Activated CD4-positive, CD25-positive, alpha-beta regulatory T cell (primary cell): ENCODE measurements around the gene CDH2.

Source experiments
- DNase-seq, 4 experiments: peaks; one replicate each; lab custom pipeline; 2025; lab: John Stamatoyannopoulos, UW

The CDH2 gene

DNA sequence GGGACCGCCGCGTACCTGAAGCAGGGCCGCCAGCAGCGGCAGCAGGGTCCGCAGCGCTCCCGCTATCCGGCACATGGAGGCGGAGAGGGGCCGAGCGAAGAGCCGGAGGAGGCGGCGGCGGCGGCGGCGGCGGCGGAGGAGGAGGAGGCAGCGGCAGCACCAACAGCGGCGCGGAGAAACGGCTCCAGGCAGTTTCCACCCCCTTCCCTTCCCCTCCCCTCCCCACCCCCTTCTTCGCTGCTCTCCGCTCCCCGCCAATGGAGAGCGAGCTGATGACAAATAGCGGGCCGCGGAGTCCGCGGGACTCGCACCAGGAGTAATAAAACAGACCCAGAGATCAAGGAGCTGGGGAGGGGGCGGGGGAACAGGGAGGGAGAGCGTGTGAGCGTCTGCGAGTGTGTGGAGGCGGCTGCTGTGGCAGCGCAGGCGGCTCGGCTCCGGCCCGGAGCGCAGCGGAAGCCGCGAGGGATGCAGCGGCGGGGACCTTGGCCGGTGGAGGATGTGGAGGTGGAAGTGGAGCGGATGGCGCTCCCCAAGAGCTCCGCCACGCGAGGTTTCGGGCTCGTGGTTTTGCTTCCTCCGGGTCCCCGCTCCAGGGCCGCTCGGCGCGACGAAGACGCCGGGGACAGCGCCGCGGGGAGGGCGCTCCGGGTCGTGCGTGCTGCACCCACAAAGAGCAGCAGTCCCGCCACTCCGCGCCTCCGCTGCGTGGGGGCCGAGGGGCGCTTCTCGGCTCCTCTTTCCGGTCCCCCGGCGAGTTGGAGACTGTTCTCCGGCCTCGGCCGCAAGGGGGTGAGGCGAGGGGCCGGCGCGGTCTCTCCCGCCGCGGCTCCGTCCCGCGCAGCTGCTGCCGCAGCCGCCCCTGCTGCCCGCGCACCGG lies at the start of gene CDH2:
Gene CDH2, minus strand, starts transcription at position 183 of the 880 bp plus-strand sequence. Its CDS starts 108 bp downstream, at position 75.
- no peak for DNase-seq

GRCh38 chr18:28212060-28212459 lies 35.1 kb upstream of the CDH2 start:
- DNase-seq = no peak

- DNase-seq = no peak
These were observed 31.9 kb upstream of the CDH2 start for GRCh38 chr18:28208712-28209265.

- DNase-seq = no peak
These were observed 31.3 kb upstream of the CDH2 start for GRCh38 chr18:28208268-28208667.

DNA sequence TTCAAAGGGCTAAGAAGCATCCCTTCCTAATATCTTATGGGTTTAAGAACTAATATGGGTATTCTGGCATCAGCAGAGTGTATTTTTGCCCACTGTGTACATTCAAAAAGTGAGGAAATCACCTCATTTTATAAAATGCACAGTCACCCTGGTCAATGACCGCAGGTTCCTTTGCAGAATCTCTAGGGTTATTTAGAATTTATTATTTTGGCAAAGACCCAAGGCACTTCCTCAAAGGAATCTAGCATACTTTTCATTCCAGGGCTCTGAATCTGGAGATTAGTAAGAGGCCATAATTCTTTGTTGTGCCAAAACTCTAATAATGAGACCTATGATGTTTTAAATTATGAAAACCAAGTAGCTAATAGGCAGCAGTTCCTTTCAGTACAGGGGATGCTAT lies 27.2 kb upstream of the CDH2 start:
- no peak for DNase-seq

- DNase-seq = no peak
These were observed 24.1 kb upstream of the CDH2 start for GRCh38 chr18:28201056-28201455.

DNA sequence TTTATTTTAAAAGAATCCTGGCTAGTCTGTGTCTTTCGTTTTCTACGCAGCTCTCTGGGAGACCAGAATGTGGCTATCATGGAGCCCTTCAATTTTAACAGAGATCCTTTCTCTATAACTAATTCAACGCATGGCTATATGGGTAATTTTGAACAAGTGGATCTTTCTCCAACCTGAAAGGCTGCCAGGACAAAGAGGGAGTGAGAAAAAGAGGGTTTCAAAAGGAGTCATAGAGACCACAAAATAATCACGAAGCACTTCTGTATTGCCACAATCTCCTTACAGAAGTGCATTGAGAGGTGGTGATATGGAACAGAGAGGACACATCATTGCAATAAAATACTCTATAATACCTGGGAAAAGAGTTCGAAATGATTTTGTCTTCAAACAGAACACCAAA lies 21.7 kb upstream of the CDH2 start:
- no peak for DNase-seq

DNA sequence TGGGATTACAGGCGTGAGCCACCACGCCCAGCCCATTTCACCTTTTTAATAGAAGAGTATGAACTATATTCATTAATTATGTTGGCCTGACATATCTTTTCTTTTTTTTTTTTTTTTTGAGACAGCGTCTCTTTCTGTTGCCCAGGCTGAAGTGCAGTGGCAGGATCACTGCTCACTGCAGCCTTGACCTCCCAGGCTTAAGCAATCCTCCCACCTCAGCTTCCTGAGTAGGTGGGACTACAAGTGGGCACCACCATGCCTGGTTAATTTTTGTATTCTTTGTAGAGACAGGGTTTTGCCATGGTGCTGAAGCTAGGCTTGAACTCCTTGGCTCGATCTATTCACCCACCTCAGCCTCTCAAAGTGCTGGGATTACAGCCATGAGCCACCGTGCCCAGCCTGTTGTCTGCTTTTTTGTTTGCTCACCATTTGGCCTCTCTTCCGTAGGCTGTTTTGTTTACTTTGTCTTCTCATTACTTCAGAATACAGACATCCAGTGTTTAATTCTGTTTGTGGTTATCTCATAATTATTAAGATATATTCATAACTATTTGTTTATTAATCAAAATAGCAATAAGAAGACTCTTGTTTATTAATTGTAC lies 16.3 kb upstream of the CDH2 start:
- DNase-seq = no peak

DNA sequence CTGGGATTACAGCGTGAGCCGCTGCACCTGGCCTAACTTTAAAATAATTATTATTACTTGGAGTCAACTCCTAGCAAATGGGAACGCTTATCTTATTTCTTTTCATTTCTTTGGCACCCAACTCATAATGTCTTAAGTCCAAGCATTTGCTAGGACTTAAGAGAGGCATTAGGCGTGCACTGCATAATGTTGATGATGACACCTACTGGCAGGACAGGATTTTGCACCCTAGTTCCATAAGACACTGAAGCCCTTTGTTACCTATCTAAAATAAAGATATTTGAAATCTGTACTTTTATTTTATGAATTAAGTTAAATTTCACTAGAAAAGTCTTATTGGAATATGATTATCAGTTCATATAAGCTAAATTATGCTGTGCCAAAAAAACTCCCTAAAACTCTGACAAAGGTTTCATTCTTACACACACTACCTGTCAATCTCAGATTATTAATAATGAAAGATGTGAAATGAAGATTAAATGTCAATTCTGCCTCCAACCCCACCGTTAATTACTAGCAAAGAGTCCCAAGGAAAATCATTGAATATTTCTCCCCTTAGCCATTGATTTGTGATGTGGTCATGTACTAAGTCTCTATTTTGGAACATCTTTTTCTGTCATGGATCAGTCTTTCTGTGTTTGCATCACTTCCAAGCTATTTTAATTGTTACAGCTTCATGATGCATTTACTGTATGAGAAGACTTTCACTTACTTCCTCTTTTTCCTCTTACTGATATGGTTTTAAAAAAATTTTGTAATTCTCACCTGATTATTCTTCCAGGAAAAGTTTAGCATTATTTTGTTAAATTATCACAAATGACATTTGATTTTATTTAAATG lies 12.7 kb upstream of the CDH2 start:
- DNase-seq = no peak

GRCh38 chr18:28185121-28185520 lies 8.2 kb upstream of the CDH2 start:
- no peak for DNase-seq

DNA sequence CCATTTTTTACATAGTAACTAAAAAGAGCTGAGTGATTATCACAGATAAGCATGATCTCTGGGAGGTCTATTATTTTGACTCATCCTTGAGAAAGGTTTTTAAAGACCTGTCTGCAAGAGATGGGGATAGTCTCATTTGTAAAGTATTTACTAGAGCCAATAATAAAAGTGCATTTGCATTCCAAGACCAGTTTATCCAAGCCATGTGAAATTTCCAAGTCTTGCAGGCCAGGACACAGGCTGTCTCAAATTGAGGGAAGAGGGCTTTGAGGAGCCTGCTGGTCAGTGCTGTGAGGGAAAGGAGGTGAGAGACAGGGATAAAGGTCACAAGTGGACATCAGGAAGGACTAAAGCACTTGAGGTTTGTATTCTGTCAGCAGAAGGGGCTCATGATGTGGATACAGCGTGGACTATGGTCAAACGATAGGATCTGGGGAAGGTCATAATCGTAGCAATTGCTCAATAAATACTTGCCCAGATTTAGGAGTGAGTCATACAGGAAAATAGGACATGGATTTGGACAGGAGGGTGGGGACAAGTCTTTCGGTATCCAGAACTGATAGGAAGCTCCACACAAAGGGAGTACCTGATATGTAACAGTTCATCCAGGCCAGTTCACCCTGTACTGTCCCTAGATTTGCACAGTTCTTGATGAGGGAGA lies 6.6 kb upstream of the CDH2 start:
- no peak for DNase-seq

- no peak for DNase-seq
These were observed 4.7 kb upstream of the CDH2 start for GRCh38 chr18:28181616-28182015.

DNA sequence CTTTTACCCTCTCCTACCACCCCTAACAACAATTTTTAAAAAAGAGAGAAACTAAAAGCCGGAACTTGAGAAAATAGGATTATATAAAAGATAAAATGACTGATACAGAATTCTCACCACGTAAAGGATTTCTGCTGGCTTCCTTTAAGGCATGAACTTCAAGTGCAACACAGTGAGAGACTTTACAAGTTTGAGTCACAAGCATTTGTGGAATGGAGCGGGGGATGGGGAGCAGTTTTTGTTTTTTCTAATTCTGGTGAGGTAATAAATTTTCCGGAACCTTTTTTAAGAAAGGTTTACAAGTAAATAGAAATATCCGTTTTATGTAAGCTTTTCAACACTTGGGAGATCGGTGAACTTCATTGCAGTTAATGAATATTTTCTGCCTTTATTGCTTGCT lies 1.8 kb upstream of the CDH2 start:
- DNase-seq = no peak

GRCh38 chr18:28177828-28178635 lies 1.1 kb upstream of the CDH2 start:
- no peak for DNase-seq

GRCh38 chr18:28176698-28176947 lies 307 bp downstream of the CDH2 start:
- DNase-seq = no peak

DNA sequence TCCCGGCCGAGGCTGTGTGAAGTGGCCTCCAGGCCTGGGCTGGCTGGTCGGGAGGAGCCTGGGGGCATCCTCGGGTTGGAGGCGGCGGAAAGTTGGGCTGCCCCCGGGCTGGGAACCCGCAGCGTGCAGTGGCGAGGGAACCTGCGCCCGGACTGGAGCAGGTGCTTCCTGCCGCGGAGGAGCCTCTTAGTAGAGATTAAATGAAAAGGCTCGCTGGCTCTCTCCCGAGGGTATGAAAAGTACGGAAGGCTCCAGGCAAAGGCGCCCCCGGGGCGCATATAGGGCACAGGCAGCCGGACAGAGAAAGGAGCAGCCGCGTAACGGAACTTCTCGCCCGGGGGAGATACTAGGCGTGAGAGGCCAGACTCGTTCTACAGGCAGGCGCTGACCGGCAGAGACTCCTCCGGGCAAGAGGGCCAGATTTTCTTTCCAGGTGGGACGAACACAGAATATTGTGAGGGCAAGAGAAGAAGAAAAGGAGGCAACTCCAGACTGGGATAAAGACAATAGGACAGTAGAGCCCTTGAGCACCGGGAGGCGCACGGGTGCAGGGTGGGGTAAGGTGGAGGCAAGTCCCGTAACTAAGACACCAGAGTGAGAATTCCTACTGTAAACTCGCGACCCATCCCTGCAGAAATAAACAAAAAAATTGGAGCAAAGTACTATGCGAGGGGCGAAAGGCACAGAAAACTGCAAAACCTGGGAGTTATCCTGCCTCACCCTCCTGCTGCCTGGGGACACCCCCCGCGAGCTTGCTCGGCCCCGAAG lies 816 bp downstream of the CDH2 start:
- no peak for DNase-seq

DNA sequence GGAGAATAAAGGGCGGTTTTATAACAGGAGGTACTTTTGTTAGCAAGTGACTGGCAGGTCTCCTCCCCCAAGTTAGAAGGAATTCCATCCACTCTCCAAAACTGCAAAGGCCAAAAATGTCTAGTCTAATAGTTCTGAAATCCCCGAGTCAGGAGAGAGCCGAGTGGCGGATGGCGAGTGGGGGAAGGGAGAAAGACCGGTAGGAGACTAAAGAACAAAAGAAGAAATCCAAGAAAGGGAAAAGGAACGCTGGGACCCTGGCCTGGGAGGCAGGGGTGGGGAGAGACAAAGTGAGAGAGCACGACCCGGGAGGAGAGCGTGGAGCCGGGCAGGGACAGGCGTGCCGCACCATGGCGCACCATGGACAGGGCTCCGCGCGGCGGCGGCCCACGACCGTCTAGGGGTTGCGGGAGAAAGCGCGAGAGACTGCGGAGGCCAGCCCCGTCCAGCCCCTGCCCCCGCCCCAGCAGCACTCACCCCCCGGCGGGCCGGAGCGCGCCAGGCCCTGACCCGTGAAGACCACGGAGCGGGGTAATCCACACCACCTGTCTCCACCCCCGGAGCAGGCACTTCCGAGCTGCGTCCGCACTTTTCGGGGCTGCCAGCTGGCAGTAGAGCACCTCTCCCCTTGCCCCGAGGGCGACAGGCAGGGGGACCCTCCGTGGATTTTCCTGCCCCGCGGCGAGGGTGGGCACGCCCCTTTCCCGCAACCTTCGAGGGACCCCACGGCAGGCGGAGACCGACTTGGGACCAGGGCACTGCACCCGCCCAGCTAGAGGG lies 1.6 kb downstream of the CDH2 start:
- DNase-seq = no peak

- DNase-seq = no peak
These were observed 2.6 kb downstream of the CDH2 start for GRCh38 chr18:28174181-28174905.

- DNase-seq = no peak
These were observed 5.1 kb downstream of the CDH2 start for GRCh38 chr18:28171837-28172236.
